ENCODE results near the gene PLSCR4.

DNA sequence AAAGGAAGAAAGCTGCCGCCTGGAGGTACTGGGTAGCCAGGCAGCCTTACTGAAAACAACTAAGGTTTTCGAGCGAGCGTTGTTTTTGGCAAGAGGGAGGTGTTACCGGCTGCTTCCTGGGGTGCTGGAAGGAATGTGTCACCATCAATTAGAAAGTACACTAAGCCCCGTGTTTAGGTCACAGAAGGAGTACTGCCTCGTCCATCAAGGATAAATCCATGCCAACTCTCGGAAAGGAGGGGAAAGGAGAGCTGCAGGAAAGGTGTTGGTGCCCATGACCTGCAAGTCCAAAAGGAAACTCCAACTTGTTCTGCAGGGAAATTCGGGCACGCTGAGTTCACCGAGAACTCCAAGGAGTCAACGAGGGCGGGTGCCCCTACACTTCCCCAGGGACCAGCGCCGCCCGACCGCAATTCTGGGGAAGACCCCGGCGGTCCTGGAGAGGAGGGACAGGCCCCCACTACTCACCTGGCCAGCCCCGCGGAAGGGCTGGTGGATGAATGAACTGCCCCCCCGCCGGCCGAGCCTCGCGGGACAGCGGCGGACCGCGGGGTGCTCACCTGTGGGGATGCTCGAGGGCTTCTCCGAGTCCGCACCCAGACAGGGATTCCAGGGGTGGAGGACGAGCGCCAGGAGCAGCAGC lies 90.5 kb downstream of the PLSCR4 start:
- TF ChIP-seq EP300 (IDR thresholded peaks at IDR 0.05; ENCODE audit: low read depth): no peak
- TF ChIP-seq, protein P1, sequence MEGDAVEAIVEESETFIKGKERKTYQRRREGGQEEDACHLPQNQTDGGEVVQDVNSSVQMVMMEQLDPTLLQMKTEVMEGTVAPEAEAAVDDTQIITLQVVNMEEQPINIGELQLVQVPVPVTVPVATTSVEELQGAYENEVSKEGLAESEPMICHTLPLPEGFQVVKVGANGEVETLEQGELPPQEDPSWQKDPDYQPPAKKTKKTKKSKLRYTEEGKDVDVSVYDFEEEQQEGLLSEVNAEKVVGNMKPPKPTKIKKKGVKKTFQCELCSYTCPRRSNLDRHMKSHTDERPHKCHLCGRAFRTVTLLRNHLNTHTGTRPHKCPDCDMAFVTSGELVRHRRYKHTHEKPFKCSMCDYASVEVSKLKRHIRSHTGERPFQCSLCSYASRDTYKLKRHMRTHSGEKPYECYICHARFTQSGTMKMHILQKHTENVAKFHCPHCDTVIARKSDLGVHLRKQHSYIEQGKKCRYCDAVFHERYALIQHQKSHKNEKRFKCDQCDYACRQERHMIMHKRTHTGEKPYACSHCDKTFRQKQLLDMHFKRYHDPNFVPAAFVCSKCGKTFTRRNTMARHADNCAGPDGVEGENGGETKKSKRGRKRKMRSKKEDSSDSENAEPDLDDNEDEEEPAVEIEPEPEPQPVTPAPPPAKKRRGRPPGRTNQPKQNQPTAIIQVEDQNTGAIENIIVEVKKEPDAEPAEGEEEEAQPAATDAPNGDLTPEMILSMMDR (IDR thresholded peaks at IDR 0.05): peak in 4 of 5 experiments; percentile 31 to 49 (median 42)
- TF ChIP-seq POLR2A (IDR thresholded peaks at IDR 0.05): peak; percentile 1
- peak; percentile 35 to 61 (median 43) for TF ChIP-seq POLR2AphosphoS5 (IDR thresholded peaks at IDR 0.05)

Measured in transverse colon (tissue), 4 donors.